SK-N-SH (cell line): ENCODE measurements around the gene VAMP3.

Experiments
- CHD2 ChIP-seq: fragments of 150-350 bp; IDR thresholded peaks from 2 replicates; pipeline ENCODE4 v1.6.1; 2018; ENCODE audit warnings: low read length; ENCODE audit not compliant: partially characterized antibody
- EP300 ChIP-seq, 2 experiments: IDR thresholded peaks; 2 replicates each; pipeline versions ENCODE4 v1.4.0 to v1.6.1; 2012; ENCODE audit warnings: borderline replicate concordance in 1 of 2, low read depth in 1 of 2, low read length in 1 of 2
- FOSL2 ChIP-seq: IDR thresholded peaks from 2 replicates; pipeline ENCODE4 v1.4.0; 2012; ENCODE audit warnings: low read depth, mild to moderate bottlenecking, moderate library complexity, borderline replicate concordance
- MAX ChIP-seq: IDR thresholded peaks from 2 replicates; pipeline ENCODE4 v1.4.0; 2012; ENCODE audit warnings: low read depth
- NFIC ChIP-seq: IDR thresholded peaks from 2 replicates; pipeline ENCODE4 v1.4.0; 2012; ENCODE audit warnings: borderline replicate concordance
- POLR2AphosphoS5 ChIP-seq: IDR thresholded peaks from 2 replicates; pipeline ENCODE4 v1.6.1; 2012; ENCODE audit warnings: low read depth, low read length
- RCOR1 ChIP-seq: fragments of 150-350 bp; IDR thresholded peaks from 2 replicates; pipeline ENCODE4 v1.6.1; 2017; ENCODE audit warnings: antibody characterized with exemption, low read length
- RFX5 ChIP-seq: IDR thresholded peaks from 2 replicates; pipeline ENCODE4 v1.6.1; 2012; ENCODE audit warnings: mild to moderate bottlenecking, improper control_type of control experiment, low read length
- SMC3 ChIP-seq: IDR thresholded peaks from 2 replicates; pipeline ENCODE4 v1.6.1; 2012; ENCODE audit warnings: low read depth, low read length, improper control_type of control experiment
- YY1 ChIP-seq: IDR thresholded peaks from 2 replicates; pipeline ENCODE4 v1.4.0; 2012; ENCODE audit warnings: low read depth, mild to moderate bottlenecking
- TF ChIP-seq, protein P1 (sequence below): fragments of 200-600 bp; sonication (generic); IDR thresholded peaks from 2 replicates; pipeline ENCODE4 v1.6.1; 2017; ENCODE audit warnings: antibody characterized with exemption, mild to moderate bottlenecking, moderate library complexity
- TF ChIP-seq, protein P2 (sequence below): IDR thresholded peaks from 2 replicates; pipeline ENCODE4 v1.4.0; 2012; ENCODE audit warnings: low read depth, borderline replicate concordance
- TF ChIP-seq, protein P3 (sequence below): fragments of 150-350 bp; IDR thresholded peaks from 2 replicates; pipeline ENCODE4 v1.6.1; 2017; ENCODE audit warnings: antibody characterized with exemption, low read length, low read depth, borderline replicate concordance
- TF ChIP-seq, protein P4 (sequence below): IDR thresholded peaks from 2 replicates; pipeline ENCODE4 v1.6.1; 2012; ENCODE audit warnings: mild to moderate bottlenecking, low read depth, low read length, moderate library complexity

DNA sequence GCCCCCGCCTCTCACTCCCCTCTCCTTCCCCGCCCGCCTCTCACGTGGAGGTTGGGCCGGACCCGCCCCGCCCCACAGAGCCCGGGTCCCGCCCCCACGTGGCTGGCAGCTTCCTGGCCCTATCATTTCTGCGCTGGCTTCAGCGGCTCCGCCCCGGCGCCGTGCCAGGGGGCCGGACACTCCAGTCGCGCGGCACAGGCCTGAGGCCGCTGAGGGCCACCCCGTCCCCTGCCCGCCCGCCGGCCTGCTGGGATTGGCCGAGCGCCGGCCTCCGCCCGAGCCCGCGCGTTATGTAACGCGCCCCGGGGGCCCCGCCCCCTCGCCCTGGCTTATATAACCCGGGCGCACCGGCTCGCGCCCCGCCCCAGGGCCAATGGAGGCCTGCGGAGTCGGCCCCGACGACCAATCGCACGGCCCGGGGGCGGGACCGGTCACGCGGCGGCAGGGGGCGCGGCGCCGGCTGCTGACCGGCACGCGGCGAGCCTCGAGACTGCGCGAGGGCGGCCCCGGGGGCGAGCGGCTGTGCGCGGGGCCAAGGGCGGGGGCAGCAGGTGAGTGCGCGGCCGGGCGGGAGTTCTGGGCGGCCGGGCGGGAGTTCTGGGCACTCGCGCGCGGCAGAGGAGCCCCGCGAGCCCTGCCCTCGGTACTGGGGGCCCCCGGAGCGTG, 12.9 kb downstream of the VAMP3 start, which contains the start of gene PER3:
- TF ChIP-seq YY1 = no peak
- TF ChIP-seq, protein P1, sequence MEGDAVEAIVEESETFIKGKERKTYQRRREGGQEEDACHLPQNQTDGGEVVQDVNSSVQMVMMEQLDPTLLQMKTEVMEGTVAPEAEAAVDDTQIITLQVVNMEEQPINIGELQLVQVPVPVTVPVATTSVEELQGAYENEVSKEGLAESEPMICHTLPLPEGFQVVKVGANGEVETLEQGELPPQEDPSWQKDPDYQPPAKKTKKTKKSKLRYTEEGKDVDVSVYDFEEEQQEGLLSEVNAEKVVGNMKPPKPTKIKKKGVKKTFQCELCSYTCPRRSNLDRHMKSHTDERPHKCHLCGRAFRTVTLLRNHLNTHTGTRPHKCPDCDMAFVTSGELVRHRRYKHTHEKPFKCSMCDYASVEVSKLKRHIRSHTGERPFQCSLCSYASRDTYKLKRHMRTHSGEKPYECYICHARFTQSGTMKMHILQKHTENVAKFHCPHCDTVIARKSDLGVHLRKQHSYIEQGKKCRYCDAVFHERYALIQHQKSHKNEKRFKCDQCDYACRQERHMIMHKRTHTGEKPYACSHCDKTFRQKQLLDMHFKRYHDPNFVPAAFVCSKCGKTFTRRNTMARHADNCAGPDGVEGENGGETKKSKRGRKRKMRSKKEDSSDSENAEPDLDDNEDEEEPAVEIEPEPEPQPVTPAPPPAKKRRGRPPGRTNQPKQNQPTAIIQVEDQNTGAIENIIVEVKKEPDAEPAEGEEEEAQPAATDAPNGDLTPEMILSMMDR = no peak
- no peak for TF ChIP-seq SMC3
- TF ChIP-seq, protein P2, sequence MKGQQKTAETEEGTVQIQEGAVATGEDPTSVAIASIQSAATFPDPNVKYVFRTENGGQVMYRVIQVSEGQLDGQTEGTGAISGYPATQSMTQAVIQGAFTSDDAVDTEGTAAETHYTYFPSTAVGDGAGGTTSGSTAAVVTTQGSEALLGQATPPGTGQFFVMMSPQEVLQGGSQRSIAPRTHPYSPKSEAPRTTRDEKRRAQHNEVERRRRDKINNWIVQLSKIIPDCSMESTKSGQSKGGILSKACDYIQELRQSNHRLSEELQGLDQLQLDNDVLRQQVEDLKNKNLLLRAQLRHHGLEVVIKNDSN = peak; percentile 40; the same call in 1 of the 2 replicates
- TF ChIP-seq, protein P3, sequence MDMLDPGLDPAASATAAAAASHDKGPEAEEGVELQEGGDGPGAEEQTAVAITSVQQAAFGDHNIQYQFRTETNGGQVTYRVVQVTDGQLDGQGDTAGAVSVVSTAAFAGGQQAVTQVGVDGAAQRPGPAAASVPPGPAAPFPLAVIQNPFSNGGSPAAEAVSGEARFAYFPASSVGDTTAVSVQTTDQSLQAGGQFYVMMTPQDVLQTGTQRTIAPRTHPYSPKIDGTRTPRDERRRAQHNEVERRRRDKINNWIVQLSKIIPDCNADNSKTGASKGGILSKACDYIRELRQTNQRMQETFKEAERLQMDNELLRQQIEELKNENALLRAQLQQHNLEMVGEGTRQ = no peak
- no peak for TF ChIP-seq POLR2AphosphoS5
- peak; percentile 79 for TF ChIP-seq RFX5
- TF ChIP-seq MAX = no peak
- TF ChIP-seq EP300 (IDR thresholded peaks at IDR 0.05; ENCODE audit: borderline replicate concordance in 1 of 2, low read depth in 1 of 2, low read length in 1 of 2) = no peak
- TF ChIP-seq CHD2 = no peak
- TF ChIP-seq, protein P4, sequence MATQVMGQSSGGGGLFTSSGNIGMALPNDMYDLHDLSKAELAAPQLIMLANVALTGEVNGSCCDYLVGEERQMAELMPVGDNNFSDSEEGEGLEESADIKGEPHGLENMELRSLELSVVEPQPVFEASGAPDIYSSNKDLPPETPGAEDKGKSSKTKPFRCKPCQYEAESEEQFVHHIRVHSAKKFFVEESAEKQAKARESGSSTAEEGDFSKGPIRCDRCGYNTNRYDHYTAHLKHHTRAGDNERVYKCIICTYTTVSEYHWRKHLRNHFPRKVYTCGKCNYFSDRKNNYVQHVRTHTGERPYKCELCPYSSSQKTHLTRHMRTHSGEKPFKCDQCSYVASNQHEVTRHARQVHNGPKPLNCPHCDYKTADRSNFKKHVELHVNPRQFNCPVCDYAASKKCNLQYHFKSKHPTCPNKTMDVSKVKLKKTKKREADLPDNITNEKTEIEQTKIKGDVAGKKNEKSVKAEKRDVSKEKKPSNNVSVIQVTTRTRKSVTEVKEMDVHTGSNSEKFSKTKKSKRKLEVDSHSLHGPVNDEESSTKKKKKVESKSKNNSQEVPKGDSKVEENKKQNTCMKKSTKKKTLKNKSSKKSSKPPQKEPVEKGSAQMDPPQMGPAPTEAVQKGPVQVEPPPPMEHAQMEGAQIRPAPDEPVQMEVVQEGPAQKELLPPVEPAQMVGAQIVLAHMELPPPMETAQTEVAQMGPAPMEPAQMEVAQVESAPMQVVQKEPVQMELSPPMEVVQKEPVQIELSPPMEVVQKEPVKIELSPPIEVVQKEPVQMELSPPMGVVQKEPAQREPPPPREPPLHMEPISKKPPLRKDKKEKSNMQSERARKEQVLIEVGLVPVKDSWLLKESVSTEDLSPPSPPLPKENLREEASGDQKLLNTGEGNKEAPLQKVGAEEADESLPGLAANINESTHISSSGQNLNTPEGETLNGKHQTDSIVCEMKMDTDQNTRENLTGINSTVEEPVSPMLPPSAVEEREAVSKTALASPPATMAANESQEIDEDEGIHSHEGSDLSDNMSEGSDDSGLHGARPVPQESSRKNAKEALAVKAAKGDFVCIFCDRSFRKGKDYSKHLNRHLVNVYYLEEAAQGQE = no peak
- TF ChIP-seq NFIC = no peak
- no peak for TF ChIP-seq RCOR1
- no peak for TF ChIP-seq FOSL2
